ENCODE data around the gene DMRT2.
A peak's percentile ranks its signal among the peaks of the same experiment; 100 is the strongest.

DMRT2 gene

GRCh38 chr9:1014640-1015039 lies 35.5 kb upstream of the DMRT2 start:
- TF ChIP-seq EZH2 (IDR thresholded peaks at IDR 0.05; ENCODE audit: borderline replicate concordance, low read depth, low read length, severe bottlenecking) (no peak), CTCF (IDR thresholded peaks at IDR 0.05; ENCODE audit: borderline replicate concordance, extremely low read depth, low read length, poor library complexity, severe bottlenecking) (no peak)
- no peaks in the 10 kb centered on the region for H3K36me3 ChIP-seq (ENCODE audit: insufficient read depth, low read length)
- no peaks in the 10 kb centered on the region for H3K79me2 ChIP-seq (ENCODE audit: insufficient read depth, low read length)
- no peak for DNase-seq
- H4K20me1 ChIP-seq (ENCODE audit: insufficient read depth, low read length): no peaks in the 10 kb centered on the region
- no peak overlapping the region for H3K9ac ChIP-seq (ENCODE audit: low read depth, low read length)
- no peaks in the 10 kb centered on the region for H3K27me3 ChIP-seq (ENCODE audit: insufficient read depth, low read length, poor library complexity)
- no peak overlapping the region for H3K4me3 ChIP-seq (ENCODE audit: low read depth in 1 of 2, low read length in 2 of 2)
- no peak for ATAC-seq (ENCODE audit: insufficient read depth, low read depth)
- no peaks in the 10 kb centered on the region for H3K4me1 ChIP-seq (ENCODE audit: insufficient read depth, low read length)
- H2AFZ ChIP-seq (ENCODE audit: low read depth, low read length): no peak overlapping the region
- no peak overlapping the region for H3K27ac ChIP-seq (ENCODE audit: low read length)
- H3K4me2 ChIP-seq (ENCODE audit: insufficient read depth, low read length): no peak overlapping the region
- H3K9me3 ChIP-seq (ENCODE audit: insufficient read depth, low read length, severe bottlenecking): no peaks in the 10 kb centered on the region

GRCh38 chr9:1018121-1018520 lies 32.0 kb upstream of the DMRT2 start:
- no peak overlapping the region for H3K4me3 ChIP-seq (ENCODE audit: low read depth in 1 of 2, low read length in 2 of 2)
- DNase-seq: no peak
- no peak for ATAC-seq (ENCODE audit: insufficient read depth, low read depth)
- H4K20me1 ChIP-seq (ENCODE audit: insufficient read depth, low read length): no peaks in the 10 kb centered on the region
- H2AFZ ChIP-seq (ENCODE audit: low read depth, low read length): no peak overlapping the region
- no peaks in the 10 kb centered on the region for H3K4me1 ChIP-seq (ENCODE audit: insufficient read depth, low read length)
- H3K4me2 ChIP-seq (ENCODE audit: insufficient read depth, low read length): no peak overlapping the region
- no peak overlapping the region for H3K27ac ChIP-seq (ENCODE audit: low read length)
- no peaks in the 10 kb centered on the region for H3K9me3 ChIP-seq (ENCODE audit: insufficient read depth, low read length, severe bottlenecking)
- no peaks in the 10 kb centered on the region for H3K27me3 ChIP-seq (ENCODE audit: insufficient read depth, low read length, poor library complexity)
- H3K79me2 ChIP-seq (ENCODE audit: insufficient read depth, low read length): no peaks in the 10 kb centered on the region
- TF ChIP-seq CTCF (IDR thresholded peaks at IDR 0.05; ENCODE audit: borderline replicate concordance, extremely low read depth, low read length, poor library complexity, severe bottlenecking): peak; percentile 35
- TF ChIP-seq EZH2 (IDR thresholded peaks at IDR 0.05; ENCODE audit: borderline replicate concordance, low read depth, low read length, severe bottlenecking): no peak
- H3K9ac ChIP-seq (ENCODE audit: low read depth, low read length): no peak overlapping the region
- H3K36me3 ChIP-seq (ENCODE audit: insufficient read depth, low read length): no peaks in the 10 kb centered on the region

GRCh38 chr9:1024112-1024511 lies 26.0 kb upstream of the DMRT2 start:
- no peak for ATAC-seq (ENCODE audit: insufficient read depth, low read depth)
- no peak for TF ChIP-seq CTCF (IDR thresholded peaks at IDR 0.05; ENCODE audit: borderline replicate concordance, extremely low read depth, low read length, poor library complexity, severe bottlenecking)
- no peak for TF ChIP-seq EZH2 (IDR thresholded peaks at IDR 0.05; ENCODE audit: borderline replicate concordance, low read depth, low read length, severe bottlenecking)
- H3K36me3 ChIP-seq (ENCODE audit: insufficient read depth, low read length): no peaks in the 10 kb centered on the region

GRCh38 chr9:1025131-1025530 lies 25.0 kb upstream of the DMRT2 start:
- Histone ChIP-seq H3K79me2 (ENCODE audit: insufficient read depth, low read length) (no peaks in the 10 kb centered on the region), H3K4me2 (ENCODE audit: insufficient read depth, low read length) (no peak overlapping the region), H3K4me1 (ENCODE audit: insufficient read depth, low read length) (no peaks in the 10 kb centered on the region), H3K9ac (ENCODE audit: low read depth, low read length) (no peak overlapping the region), H3K4me3 (ENCODE audit: low read depth in 1 of 2, low read length in 2 of 2) (no peak overlapping the region), H3K36me3 (ENCODE audit: insufficient read depth, low read length) (no peaks in the 10 kb centered on the region), H3K27me3 (ENCODE audit: insufficient read depth, low read length, poor library complexity) (no peaks in the 10 kb centered on the region), H3K9me3 (ENCODE audit: insufficient read depth, low read length, severe bottlenecking) (no peaks in the 10 kb centered on the region), H3K27ac (ENCODE audit: low read length) (no peak overlapping the region), H2AFZ (ENCODE audit: low read depth, low read length) (no peak overlapping the region), H4K20me1 (ENCODE audit: insufficient read depth, low read length) (no peaks in the 10 kb centered on the region)
- DNase-seq (no peak), ATAC-seq (ENCODE audit: insufficient read depth, low read depth) (no peak)
- TF ChIP-seq EZH2 (IDR thresholded peaks at IDR 0.05; ENCODE audit: borderline replicate concordance, low read depth, low read length, severe bottlenecking) (no peak), CTCF (IDR thresholded peaks at IDR 0.05; ENCODE audit: borderline replicate concordance, extremely low read depth, low read length, poor library complexity, severe bottlenecking) (no peak)

More at GRCh38 chr9:1024112-1024511, 26.0 kb upstream of the DMRT2 start:
- Histone ChIP-seq H2AFZ (ENCODE audit: low read depth, low read length) (no peak overlapping the region), H3K79me2 (ENCODE audit: insufficient read depth, low read length) (no peaks in the 10 kb centered on the region), H3K9ac (ENCODE audit: low read depth, low read length) (no peak overlapping the region), H3K4me1 (ENCODE audit: insufficient read depth, low read length) (no peaks in the 10 kb centered on the region), H3K4me3 (ENCODE audit: low read depth in 1 of 2, low read length in 2 of 2) (no peak overlapping the region), H3K27me3 (ENCODE audit: insufficient read depth, low read length, poor library complexity) (no peaks in the 10 kb centered on the region), H3K27ac (ENCODE audit: low read length) (no peak overlapping the region), H3K9me3 (ENCODE audit: insufficient read depth, low read length, severe bottlenecking) (no peaks in the 10 kb centered on the region), H3K4me2 (ENCODE audit: insufficient read depth, low read length) (no peak overlapping the region), H4K20me1 (ENCODE audit: insufficient read depth, low read length) (no peaks in the 10 kb centered on the region)
- no peak for DNase-seq

All from DND-41 (cell line).